ENCODE data around the gene HAUS7. TPM values are rescaled to one million over a fixed set of nuclear protein-coding genes. Genes with fewer than 3 reads are reported as not detected.

The HAUS7 gene
- total and polyA plus RNA-seq, 2 donors from 2014 or later = 28.1 to 47.6 TPM

GRCh38 chrX:153456161-153456560 is 14.2 kb downstream of the HAUS7 start:
- intact Hi-C loops (cut with DNase I) = no loop called here
- TF ChIP-seq, protein P1, sequence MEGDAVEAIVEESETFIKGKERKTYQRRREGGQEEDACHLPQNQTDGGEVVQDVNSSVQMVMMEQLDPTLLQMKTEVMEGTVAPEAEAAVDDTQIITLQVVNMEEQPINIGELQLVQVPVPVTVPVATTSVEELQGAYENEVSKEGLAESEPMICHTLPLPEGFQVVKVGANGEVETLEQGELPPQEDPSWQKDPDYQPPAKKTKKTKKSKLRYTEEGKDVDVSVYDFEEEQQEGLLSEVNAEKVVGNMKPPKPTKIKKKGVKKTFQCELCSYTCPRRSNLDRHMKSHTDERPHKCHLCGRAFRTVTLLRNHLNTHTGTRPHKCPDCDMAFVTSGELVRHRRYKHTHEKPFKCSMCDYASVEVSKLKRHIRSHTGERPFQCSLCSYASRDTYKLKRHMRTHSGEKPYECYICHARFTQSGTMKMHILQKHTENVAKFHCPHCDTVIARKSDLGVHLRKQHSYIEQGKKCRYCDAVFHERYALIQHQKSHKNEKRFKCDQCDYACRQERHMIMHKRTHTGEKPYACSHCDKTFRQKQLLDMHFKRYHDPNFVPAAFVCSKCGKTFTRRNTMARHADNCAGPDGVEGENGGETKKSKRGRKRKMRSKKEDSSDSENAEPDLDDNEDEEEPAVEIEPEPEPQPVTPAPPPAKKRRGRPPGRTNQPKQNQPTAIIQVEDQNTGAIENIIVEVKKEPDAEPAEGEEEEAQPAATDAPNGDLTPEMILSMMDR (IDR thresholded peaks at IDR 0.05; ENCODE audit: borderline replicate concordance, extremely low read depth, insufficient read depth) = no peak

DNA sequence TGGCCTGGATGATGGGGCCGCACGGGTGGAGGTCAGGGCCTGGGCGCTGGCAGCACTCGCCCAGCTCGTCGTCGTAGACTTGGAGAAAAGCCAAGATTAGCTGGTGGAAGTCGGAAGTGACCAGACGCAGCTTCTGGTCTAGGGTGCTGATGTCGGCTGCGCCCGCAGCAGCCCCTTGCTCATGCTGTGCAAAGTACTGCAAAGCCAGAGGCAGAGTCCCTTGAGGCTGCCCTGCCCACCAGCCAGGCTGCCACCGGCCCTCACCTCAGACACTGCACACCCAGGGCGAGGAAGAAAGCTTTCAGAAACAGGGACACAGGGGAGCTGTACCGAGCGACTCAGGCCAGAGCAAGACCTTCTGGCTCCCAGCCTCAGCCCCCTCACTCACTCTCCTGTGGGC is 14.8 kb downstream of the HAUS7 start:
- Histone ChIP-seq H3K4me1 (ENCODE audit: control insufficient read depth in 2 of 3, insufficient read depth in 2 of 3, low read depth in 1 of 3, low read length in 3 of 3) (no peaks in the 10 kb centered on the region), H3K27ac (ENCODE audit: low read depth in 2 of 2, low read length in 2 of 2) (no peak overlapping the region), H3K27me3 (ENCODE audit: control insufficient read depth, insufficient read depth, low read length) (no peaks in the 10 kb centered on the region), H3K36me3 (ENCODE audit: control insufficient read depth in 2 of 3, insufficient read depth in 3 of 3, low read length in 3 of 3) (no peaks in the 10 kb centered on the region), H3K9me3 (ENCODE audit: control insufficient read depth in 2 of 3, insufficient read depth in 1 of 3, low read length in 3 of 3) (no peaks in the 10 kb centered on the region), H3K4me3 (ENCODE audit: low read length in 3 of 3) (no peak overlapping the region), H3K9ac (ENCODE audit: low read length in 3 of 3) (no peak overlapping the region)
- TF ChIP-seq, protein P1 (IDR thresholded peaks at IDR 0.05; ENCODE audit: borderline replicate concordance, extremely low read depth, insufficient read depth) = no peak
- intact Hi-C loops (cut with DNase I) = no loop called here
- no peak for FAIRE-seq
- peak in 1 of 5 donors; percentile 66 for DNase-seq

More at GRCh38 chrX:153456161-153456560, 14.2 kb downstream of the HAUS7 start:
- Histone ChIP-seq H3K4me3 (ENCODE audit: low read length in 3 of 3) (no peak overlapping the region), H3K4me1 (ENCODE audit: control insufficient read depth in 2 of 3, insufficient read depth in 2 of 3, low read depth in 1 of 3, low read length in 3 of 3) (no peaks in the 10 kb centered on the region), H3K9ac (ENCODE audit: low read length in 3 of 3) (no peak overlapping the region), H3K9me3 (ENCODE audit: control insufficient read depth in 2 of 3, insufficient read depth in 1 of 3, low read length in 3 of 3) (no peaks in the 10 kb centered on the region), H3K27me3 (ENCODE audit: control insufficient read depth, insufficient read depth, low read length) (no peaks in the 10 kb centered on the region), H3K27ac (ENCODE audit: low read depth in 2 of 2, low read length in 2 of 2) (no peak overlapping the region), H3K36me3 (ENCODE audit: control insufficient read depth in 2 of 3, insufficient read depth in 3 of 3, low read length in 3 of 3) (no peaks in the 10 kb centered on the region)
- FAIRE-seq = no peak
- DNase-seq = peak in 1 of 5 donors; percentile 33

DNA sequence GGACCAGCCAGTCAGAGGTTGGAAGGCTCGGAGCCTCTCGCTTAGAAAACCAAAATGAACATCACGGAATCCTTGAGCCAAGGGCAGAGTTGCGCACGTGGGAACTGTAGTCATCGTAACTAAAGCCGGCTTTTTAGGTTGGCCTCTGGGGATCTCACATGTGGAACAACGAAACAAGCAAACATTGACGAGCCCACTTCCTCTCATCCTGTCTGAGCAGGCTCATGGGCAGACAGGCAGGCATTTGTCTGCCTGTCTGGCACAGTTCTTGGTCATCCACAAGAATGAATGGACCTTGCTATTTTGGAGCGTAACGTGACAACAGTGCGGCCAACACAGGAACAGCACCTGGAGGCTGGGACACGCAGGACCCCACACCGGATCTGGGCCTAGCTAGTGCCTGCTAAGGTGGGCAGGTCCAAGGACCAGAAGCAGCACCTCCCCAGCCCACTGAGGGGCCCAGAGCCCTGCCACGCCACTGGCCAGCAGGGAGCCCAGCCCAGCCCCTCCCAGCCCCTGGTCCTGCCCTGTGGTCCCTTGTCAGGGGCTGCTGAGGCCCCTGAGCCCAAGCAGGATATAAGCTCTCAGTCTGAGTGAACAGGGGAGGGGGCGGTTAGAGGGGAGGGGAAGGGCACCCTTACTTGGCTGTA is 15.3 kb downstream of the HAUS7 start:
- TF ChIP-seq, protein P1 (IDR thresholded peaks at IDR 0.05; ENCODE audit: borderline replicate concordance, extremely low read depth, insufficient read depth) = no peak
- Histone ChIP-seq H3K4me3 (ENCODE audit: low read length in 3 of 3) (no peak overlapping the region), H3K9ac (ENCODE audit: low read length in 3 of 3) (no peak overlapping the region), H3K9me3 (ENCODE audit: control insufficient read depth in 2 of 3, insufficient read depth in 1 of 3, low read length in 3 of 3) (no peaks in the 10 kb centered on the region), H3K27ac (ENCODE audit: low read depth in 2 of 2, low read length in 2 of 2) (no peak overlapping the region), H3K36me3 (ENCODE audit: control insufficient read depth in 2 of 3, insufficient read depth in 3 of 3, low read length in 3 of 3) (no peaks in the 10 kb centered on the region), H3K4me1 (ENCODE audit: control insufficient read depth in 2 of 3, insufficient read depth in 2 of 3, low read depth in 1 of 3, low read length in 3 of 3) (no peaks in the 10 kb centered on the region), H3K27me3 (ENCODE audit: control insufficient read depth, insufficient read depth, low read length) (no peaks in the 10 kb centered on the region)
- DNase-seq (peak in 1 of 5 donors; percentile 17), FAIRE-seq (no peak)
- intact Hi-C loops (cut with DNase I) = no loop called here

DNA sequence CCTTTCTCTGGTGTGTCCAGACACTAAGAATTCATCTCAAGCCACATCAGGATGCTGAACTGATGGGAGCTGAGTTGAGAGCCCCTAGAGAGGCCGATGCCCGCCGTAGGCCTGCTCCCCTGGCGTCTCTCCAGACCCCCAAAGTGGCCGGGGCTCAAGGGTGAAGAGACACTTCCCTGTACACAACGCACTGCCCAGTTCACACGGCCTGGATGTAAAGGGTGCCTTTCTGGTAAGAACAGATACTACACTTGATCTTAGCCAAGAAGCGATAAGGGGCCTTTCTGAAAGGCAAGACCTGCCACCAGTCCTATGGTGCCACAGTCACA is 19.5 kb downstream of the HAUS7 start:
- H3K9me3 ChIP-seq (ENCODE audit: control insufficient read depth in 2 of 3, insufficient read depth in 1 of 3, low read length in 3 of 3) = no peaks in the 10 kb centered on the region
- no peak overlapping the region for H3K4me3 ChIP-seq (ENCODE audit: low read length in 3 of 3)
- intact Hi-C loops (cut with DNase I) = no loop called here
- H3K27ac ChIP-seq (ENCODE audit: low read depth in 2 of 2, low read length in 2 of 2) = no peak overlapping the region
- H3K36me3 ChIP-seq (ENCODE audit: control insufficient read depth in 2 of 3, insufficient read depth in 3 of 3, low read length in 3 of 3) = no peaks in the 10 kb centered on the region
- TF ChIP-seq, protein P1 (IDR thresholded peaks at IDR 0.05; ENCODE audit: borderline replicate concordance, extremely low read depth, insufficient read depth) = no peak
- H3K4me1 ChIP-seq (ENCODE audit: control insufficient read depth in 2 of 3, insufficient read depth in 2 of 3, low read depth in 1 of 3, low read length in 3 of 3) = no peaks in the 10 kb centered on the region
- DNase-seq = no peak
- no peaks in the 10 kb centered on the region for H3K27me3 ChIP-seq (ENCODE audit: control insufficient read depth, insufficient read depth, low read length)
- FAIRE-seq = no peak
- no peak overlapping the region for H3K9ac ChIP-seq (ENCODE audit: low read length in 3 of 3)
